ENCODE measurements around the gene SPOCK1.

Gene SPOCK1

DNA sequence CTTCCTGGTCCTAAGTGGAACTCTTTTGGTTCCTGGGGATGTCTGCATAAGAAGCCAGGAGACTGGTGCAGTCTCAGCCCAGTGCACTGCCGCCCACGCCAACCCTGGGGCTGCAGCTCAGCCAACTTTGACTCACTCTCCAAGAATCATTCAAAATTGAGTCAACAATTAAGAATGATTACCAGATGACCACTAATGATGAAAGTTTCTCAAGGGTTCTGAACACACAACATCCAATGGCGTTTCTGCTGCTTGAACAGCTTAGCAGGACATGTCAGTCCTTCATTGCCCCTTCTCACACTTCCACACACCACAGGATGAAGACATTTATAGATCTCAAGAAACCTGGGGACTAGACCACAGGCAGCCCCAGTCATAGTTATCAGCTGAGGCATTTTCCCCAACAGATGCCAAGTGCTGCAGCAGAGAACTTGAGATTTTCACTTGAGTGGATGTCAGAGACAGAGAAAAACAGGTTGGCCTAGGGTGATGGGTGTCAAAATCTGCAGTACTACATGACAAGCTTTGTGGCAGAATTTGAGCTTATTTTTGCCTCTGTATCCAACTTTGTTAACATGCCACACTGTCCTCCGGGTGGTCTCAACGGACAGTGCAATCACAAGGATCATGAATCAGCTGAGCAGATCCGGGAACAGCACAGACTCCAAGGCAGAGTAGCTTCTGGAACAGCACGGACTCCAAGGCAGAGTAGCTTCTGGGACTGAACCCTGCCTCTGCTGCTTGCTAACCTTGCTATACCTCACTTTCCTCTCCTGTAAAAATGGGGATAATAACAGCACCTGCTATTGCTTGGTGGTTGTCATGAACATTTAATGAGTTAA, 356.1 kb downstream of the SPOCK1 start:
- no peak for DNase-seq (ENCODE audit: extremely low spot score)
- TF ChIP-seq SP1 (IDR thresholded peaks at IDR 0.05) (no peak), BHLHE40 (IDR thresholded peaks at IDR 0.05; ENCODE audit: borderline replicate concordance) (no peak), HDGF (IDR thresholded peaks at IDR 0.05; ENCODE audit: borderline replicate concordance) (no peak), PKNOX1 (IDR thresholded peaks at IDR 0.05) (no peak), SUZ12 (IDR thresholded peaks at IDR 0.05) (no peak), FOXA1 (IDR thresholded peaks at IDR 0.05) (no peak), L3MBTL2 (conservative IDR thresholded peaks at IDR 0.05) (no peak), ARNT (IDR thresholded peaks at IDR 0.05) (no peak), CTBP1 (IDR thresholded peaks at IDR 0.05; ENCODE audit: borderline replicate concordance) (no peak), ELF4 (IDR thresholded peaks at IDR 0.05) (no peak), NFRKB (IDR thresholded peaks at IDR 0.05) (no peak), FOXK2 (IDR thresholded peaks at IDR 0.05) (no peak), LEF1 (IDR thresholded peaks at IDR 0.05; ENCODE audit: borderline replicate concordance) (no peak), ZNF384 (IDR thresholded peaks at IDR 0.05) (no peak), FOXM1 (IDR thresholded peaks at IDR 0.05; ENCODE audit: borderline replicate concordance) (no peak), TARDBP (IDR thresholded peaks at IDR 0.05) (no peak)
- ChIA-PET POLR2A (no interaction called here), CTCF (interaction anchor here (1.5 kb wide), 1 partner anchor 14 kb away, joined by 3 read pairs; no protein-coding TSS in a partner anchor)

DNA sequence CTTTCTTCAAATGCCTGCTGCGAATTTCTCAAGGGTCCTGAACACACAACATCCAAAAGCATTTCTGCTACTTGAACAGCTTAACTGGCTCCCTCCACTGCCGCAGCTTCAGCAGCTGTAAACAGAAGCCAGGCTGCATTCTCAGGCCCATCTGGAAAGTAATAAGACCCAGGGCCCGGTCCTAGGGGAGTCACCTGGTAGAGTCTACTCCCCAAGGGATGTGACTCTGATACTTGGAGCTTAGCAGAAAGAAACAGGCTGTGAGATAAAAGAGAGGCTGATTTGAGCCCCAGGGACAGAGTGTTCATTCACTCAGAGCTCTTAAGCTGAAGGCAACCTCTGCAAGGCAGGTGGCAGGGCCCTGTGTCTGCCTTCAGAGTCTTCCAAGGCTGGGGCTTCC, 356.8 kb downstream of the SPOCK1 start:
- TF ChIP-seq TARDBP (IDR thresholded peaks at IDR 0.05) = no peak
- no peak for TF ChIP-seq ARNT (IDR thresholded peaks at IDR 0.05)
- TF ChIP-seq CTBP1 (IDR thresholded peaks at IDR 0.05; ENCODE audit: borderline replicate concordance) = no peak
- no peak for TF ChIP-seq PKNOX1 (IDR thresholded peaks at IDR 0.05)
- TF ChIP-seq ELF4 (IDR thresholded peaks at IDR 0.05) = no peak
- no peak for TF ChIP-seq SP1 (IDR thresholded peaks at IDR 0.05)
- no peak for TF ChIP-seq FOXM1 (IDR thresholded peaks at IDR 0.05; ENCODE audit: borderline replicate concordance)
- TF ChIP-seq NFRKB (IDR thresholded peaks at IDR 0.05) = no peak
- no peak for TF ChIP-seq FOXA1 (IDR thresholded peaks at IDR 0.05)
- TF ChIP-seq FOXK2 (IDR thresholded peaks at IDR 0.05) = no peak
- TF ChIP-seq L3MBTL2 (conservative IDR thresholded peaks at IDR 0.05) = no peak
- TF ChIP-seq HDGF (IDR thresholded peaks at IDR 0.05; ENCODE audit: borderline replicate concordance) = no peak
- TF ChIP-seq SUZ12 (IDR thresholded peaks at IDR 0.05) = no peak
- no peak for TF ChIP-seq LEF1 (IDR thresholded peaks at IDR 0.05; ENCODE audit: borderline replicate concordance)
- TF ChIP-seq ZNF384 (IDR thresholded peaks at IDR 0.05) = no peak
- ChIA-PET CTCF (interaction anchor here (1.5 kb wide), 1 partner anchor 13 kb away, joined by 3 read pairs; no protein-coding TSS in a partner anchor), POLR2A (no interaction called here)
- DNase-seq (ENCODE audit: extremely low spot score) = no peak

- CTCF ChIA-PET = interaction anchor here (1.5 kb wide), 1 partner anchor 13 kb away, joined by 3 read pairs; no protein-coding TSS in a partner anchor
Measured at GRCh38 chr5:137141779-137142178, 357.3 kb downstream of the SPOCK1 start.

DNA sequence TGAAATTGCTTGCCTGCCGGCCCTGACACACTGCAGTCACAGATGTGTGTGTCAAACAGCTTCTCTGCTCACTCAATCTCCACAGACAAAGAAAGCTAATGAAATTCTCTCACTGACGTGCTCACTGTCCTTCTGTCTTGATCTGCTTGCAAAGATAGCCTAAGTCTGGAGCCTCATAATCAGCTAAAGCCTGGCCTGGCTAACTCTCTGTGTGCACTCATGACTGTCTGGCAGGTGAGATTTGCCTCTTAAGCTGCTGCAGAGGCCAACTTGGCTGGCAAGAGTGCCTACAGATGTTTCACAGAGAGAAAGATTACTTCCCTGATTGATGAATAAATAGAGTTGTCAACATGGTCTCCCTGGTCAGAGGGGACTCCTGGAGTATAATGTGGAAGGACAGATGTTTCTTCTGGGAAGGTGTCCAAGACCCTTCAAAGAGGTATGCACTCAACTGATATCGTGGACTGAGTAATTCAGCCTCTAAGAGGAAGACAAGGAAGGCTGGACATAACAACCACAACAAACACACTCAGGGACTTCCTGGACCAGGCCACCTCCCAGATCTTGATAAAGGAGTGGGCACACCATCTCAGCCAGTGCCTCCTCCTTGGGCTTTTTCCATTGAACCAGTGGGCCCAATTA, 362.0 kb downstream of the SPOCK1 start:
- no peak for DNase-seq (ENCODE audit: extremely low spot score)
- TF ChIP-seq FOXM1 (IDR thresholded peaks at IDR 0.05; ENCODE audit: borderline replicate concordance) = no peak
- ChIA-PET CTCF (interaction anchor here (0.7 kb wide), 1 partner anchor 22 kb away, joined by 3 read pairs; no protein-coding TSS in a partner anchor), POLR2A (no interaction called here)

More at GRCh38 chr5:137141779-137142178, 357.3 kb downstream of the SPOCK1 start:
- DNase-seq (ENCODE audit: extremely low spot score) = no peak
- POLR2A ChIA-PET = no interaction called here
- TF ChIP-seq FOXA1 (IDR thresholded peaks at IDR 0.05) (no peak), PKNOX1 (IDR thresholded peaks at IDR 0.05) (no peak), SUZ12 (IDR thresholded peaks at IDR 0.05) (no peak), TARDBP (IDR thresholded peaks at IDR 0.05) (no peak), LEF1 (IDR thresholded peaks at IDR 0.05; ENCODE audit: borderline replicate concordance) (no peak), SP1 (IDR thresholded peaks at IDR 0.05) (no peak)

- ChIA-PET POLR2A (no interaction called here), CTCF (no interaction called here)
- no peak for DNase-seq (ENCODE audit: extremely low spot score)
- no peak for TF ChIP-seq ARNT (IDR thresholded peaks at IDR 0.05)
- no peak for TF ChIP-seq SP1 (IDR thresholded peaks at IDR 0.05)
- TF ChIP-seq L3MBTL2 (conservative IDR thresholded peaks at IDR 0.05) = no peak
- TF ChIP-seq CTBP1 (IDR thresholded peaks at IDR 0.05; ENCODE audit: borderline replicate concordance) = no peak
- no peak for TF ChIP-seq FOXK2 (IDR thresholded peaks at IDR 0.05)
- no peak for TF ChIP-seq ZNF384 (IDR thresholded peaks at IDR 0.05)
- no peak for TF ChIP-seq ELF4 (IDR thresholded peaks at IDR 0.05)
- no peak for TF ChIP-seq HDGF (IDR thresholded peaks at IDR 0.05; ENCODE audit: borderline replicate concordance)
- TF ChIP-seq BHLHE40 (IDR thresholded peaks at IDR 0.05; ENCODE audit: borderline replicate concordance) = no peak
- TF ChIP-seq LEF1 (IDR thresholded peaks at IDR 0.05; ENCODE audit: borderline replicate concordance) = no peak
- no peak for TF ChIP-seq TARDBP (IDR thresholded peaks at IDR 0.05)
- TF ChIP-seq FOXM1 (IDR thresholded peaks at IDR 0.05; ENCODE audit: borderline replicate concordance) = no peak
Measured at GRCh38 chr5:137134920-137135532, 364.1 kb downstream of the SPOCK1 start.

Data from HEK293T (cell line).